ENCODE measurements around the gene FAM184B.
"Not testable (repeated sequence)": the region's sequence is repeated elsewhere in the genome, so short reads cannot be mapped to it uniquely, and the experiment has no call there.

The FAM184B gene

DNA sequence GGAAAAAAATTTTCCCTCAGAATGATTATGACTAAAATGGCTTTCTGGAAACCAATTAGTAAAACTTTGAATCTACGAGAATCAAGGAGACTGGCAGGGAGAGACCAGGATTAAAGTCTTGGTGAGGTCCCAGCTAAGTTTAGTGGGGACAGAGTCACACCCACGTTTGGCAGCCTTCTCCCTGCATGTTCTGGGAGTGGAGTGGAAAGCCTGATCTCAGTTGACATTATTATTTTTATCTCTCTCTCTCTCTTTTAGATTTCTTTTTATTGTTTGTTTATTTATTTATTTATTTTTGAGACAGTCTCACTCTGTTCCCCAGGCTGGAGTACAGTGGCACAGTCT is 99.2 kb downstream of the FAM184B start:
- no peak for DNase-seq (ENCODE audit: low spot score)

GRCh38 chr4:17681281-17682221 is 99.9 kb downstream of the FAM184B start:
- DNase-seq (ENCODE audit: low spot score): no peak

DNA sequence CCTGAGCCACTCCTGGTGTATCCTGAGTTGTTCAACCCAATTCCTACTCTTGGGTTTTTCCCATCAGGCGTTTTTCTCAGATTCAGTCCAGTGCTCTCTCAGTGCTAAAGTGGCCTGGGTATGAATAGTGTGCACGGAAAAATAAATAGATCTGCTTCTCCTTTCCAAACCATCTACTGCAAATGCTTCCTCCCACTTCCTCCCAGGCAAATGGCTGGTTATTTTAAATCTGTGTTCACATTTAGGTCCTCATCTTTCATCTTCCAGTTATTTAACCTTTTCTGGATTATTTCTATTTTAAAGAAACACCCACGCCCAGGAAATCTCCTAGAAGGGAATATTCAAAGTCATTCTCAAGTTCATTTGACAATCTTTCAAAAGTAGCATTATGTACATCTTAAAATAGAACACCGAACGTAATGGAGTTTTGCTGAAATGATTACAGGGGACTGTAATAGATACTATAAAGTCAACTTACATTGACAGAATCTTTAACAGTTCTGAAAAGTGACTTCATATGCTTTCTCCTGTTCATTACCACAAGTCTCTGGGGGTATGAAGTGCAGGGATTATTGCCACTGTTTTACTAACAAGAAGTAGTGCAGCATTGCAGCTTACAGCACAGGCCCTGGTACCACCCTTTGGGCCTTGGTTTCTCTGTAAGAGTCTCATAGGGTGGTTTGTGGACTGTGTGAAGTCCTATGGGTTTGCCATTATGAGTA is 100.7 kb downstream of the FAM184B start:
- DNase-seq (ENCODE audit: low spot score): no peak

GRCh38 chr4:17670423-17670822 is 111.0 kb downstream of the FAM184B start:
- DNase-seq (ENCODE audit: low spot score): no peak

- no peak for DNase-seq (ENCODE audit: low spot score)
Measured at GRCh38 chr4:17667653-17668201, 113.7 kb downstream of the FAM184B start.

- DNase-seq (ENCODE audit: low spot score): no peak
Measured at GRCh38 chr4:17667253-17667652, 114.2 kb downstream of the FAM184B start.

GRCh38 chr4:17665852-17666251 is 115.6 kb downstream of the FAM184B start:
- no peak for DNase-seq (ENCODE audit: low spot score)

DNA sequence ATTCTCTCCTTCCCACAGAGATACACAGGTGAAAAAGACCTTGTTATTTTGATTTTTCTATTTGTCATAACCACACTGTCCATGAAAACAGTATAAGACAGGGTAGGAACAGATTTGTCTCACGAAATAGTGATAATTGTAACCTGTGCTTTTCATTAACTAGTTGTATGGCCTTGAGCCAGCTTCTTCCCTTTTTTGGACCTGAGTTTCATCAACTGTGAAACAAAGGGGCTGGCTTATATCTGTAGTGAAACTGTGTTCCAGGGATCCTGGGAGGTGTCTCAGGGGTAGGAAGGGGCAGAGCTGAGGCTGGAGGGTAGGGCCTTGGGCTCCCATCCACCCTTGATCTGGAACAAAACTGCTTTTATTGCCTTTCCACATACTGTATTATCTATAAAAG is 116.1 kb downstream of the FAM184B start:
- no peak for DNase-seq (ENCODE audit: low spot score)

GRCh38 chr4:17664755-17665154 is 116.7 kb downstream of the FAM184B start:
- DNase-seq (ENCODE audit: low spot score): peak; percentile 25

GRCh38 chr4:17662694-17663093 is 118.7 kb downstream of the FAM184B start:
- no peak for DNase-seq (ENCODE audit: low spot score)

GRCh38 chr4:17659196-17659595 is 122.2 kb downstream of the FAM184B start:
- DNase-seq (ENCODE audit: low spot score): not testable (repeated sequence)

DNA sequence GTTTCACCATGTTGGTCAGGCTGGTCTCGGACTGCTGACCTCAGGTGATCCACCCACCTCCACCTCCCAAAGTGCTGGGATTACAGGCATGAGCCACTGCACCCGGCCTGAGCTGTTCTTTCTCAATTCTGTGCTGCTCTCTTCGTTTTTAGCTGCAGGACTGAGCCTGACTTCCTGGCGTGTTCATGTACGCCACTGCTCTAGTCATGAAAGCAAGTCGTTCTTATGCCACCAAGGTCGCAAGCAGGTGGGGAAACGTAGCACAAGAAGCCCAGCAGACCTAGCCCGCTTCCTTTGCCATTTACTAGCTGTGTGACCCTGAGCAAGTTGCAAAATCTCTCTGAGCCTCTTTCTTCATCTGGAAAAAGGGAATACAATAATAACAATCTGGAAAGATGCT is 123.6 kb downstream of the FAM184B start:
- DNase-seq (ENCODE audit: low spot score): no peak

DNA sequence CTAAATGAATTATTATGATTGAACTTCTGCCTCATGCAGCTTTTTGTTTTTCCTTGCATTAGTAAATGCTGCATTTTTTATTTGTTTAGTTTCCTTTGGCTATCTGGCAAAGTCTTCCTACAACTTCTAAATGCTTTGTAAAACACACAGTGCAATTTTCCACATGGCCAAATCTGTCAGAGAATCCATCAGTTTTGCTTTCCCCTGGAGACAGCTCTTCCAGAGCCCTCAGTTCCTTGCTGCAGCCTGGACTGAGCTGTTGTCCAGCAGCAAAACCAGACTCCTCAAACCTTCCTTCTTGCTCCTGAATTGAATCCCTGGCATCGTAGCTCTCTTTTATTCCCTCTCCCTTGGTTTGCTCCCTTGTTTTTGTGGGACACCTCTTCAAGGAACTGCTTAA is 124.3 kb downstream of the FAM184B start:
- DNase-seq (ENCODE audit: low spot score): no peak

DNA sequence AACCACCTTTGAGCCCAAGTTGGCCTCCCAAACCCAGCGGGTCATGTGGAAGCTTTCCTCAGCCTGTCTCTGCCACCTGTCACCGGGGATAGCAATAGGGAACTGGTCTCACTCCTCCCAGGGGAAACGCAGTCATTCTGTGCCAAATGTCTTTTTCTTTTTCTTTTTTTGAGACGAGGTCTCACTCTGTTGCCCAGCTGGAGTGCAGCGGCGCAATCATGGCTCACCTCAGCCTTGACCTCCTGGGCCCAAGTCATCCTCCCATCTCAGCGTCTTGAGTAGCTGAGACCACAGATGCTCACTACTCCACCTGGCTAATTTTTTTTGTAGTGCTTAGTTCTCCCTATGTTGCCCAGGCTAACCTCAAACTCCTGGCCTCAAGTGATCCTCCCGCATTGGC is 126.7 kb downstream of the FAM184B start:
- DNase-seq (ENCODE audit: low spot score): no peak

DNA sequence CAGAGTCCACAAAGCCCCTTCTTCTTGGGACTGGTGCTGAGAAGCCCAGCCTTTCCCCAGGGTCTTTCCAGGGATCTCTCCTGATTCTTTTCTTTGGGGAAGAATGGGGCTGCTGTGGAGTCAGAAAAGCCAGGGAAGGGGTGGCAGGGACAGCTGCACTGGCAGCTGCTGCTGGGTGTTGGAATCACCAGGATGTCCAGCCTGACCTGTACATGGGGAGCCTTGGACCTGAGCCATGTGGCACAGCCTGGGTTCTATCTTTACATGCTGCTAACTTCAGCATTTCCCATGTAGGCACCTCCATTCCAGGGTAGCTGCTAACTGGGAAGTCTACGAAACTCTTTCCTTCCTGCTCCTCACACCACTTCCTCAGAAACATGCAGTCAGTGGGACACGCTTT is 131.0 kb downstream of the FAM184B start:
- DNase-seq (ENCODE audit: low spot score): no peak

DNA sequence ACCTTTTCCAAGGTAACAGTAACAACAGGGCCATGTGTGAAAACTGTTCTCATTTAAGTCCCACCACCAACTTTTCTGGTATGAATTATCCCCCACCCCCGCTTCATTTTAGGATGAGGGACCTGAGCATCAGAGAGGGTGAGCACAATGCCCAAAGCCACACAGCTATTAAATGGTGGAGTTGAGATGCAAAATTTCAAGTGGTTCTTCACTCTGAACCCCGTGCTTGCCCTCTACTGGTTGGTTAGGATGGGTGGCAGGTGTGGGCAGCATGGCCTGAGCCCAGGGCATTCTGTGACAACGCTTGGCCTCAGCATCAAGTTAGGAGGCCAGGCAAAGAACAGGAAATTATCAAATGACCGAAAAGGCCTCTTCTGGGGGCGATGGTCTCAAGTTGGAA is 133.5 kb downstream of the FAM184B start:
- DNase-seq (ENCODE audit: low spot score): no peak

DNA sequence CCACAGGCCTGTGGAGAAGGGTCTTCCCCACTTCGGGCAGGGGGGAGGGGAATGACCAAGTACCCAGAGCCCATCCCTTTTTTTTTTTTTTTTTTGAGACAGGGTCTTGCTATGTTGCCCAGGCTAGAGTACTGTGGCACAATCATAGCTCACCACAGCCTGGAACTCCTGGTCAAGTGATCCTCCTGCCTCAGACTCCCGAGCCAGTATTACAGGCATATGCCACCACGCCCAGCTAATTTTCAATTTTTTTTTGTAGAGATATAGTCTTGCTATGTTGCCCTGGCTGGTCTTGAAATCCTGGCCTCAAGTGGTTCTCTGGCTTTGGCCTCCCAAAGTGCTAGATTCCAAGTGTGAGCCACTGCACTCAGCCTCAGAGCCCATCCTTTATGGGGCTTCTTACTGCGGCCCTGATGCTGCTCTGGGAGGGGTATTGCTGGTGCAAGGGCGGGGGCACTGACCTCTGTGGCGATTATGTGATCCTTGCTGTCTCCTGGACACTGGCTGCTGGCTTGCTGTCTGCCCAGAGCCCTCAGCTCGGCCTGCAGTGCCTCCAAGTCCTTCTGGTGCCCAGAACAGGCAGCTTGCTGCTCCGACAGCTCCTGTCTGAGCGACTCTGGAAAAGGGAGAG is 134.1 kb downstream of the FAM184B start:
- DNase-seq (ENCODE audit: low spot score): no peak

DNA sequence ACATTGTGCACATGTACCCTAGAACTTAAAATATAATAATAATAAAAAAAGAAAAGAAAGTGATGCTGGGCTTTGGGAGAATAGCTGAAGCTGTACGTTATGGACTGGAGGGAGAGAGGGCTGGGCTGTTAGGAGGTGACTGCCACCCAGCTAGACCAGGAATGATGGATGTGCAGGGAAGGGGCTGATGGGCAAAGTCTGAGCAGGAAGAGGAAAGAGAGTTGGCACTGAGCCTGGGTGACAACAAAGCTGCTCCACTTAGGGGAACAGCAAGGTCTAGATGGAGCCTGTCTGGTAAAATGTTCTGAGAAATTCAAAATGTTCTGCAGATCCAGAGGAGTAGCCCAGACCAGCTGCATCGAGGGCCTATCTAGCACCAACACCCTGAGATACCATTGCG is 134.7 kb downstream of the FAM184B start:
- no peak for DNase-seq (ENCODE audit: low spot score)

DNA sequence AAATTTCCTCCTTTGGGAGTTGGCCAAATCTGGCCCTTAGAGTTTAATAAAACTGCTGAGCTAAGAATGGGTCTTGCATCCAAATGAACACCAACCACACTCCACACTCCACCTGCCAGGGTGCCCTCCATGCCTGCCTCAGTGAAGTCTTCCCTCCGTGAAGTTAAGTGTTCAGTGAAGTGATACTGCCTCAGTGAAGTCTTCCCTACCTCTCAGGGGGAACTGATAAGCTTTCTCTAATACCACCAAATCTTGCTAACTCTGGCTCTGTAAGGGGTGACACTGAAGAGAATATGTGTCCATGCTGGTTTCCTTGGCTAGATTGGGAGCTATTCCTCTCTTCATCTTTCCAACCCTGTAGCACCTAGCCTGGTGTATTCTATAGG is 139.0 kb downstream of the FAM184B start:
- DNase-seq (ENCODE audit: low spot score): no peak

- DNase-seq (ENCODE audit: low spot score): no peak
Measured at GRCh38 chr4:17639136-17639535, 142.3 kb downstream of the FAM184B start.

- DNase-seq (ENCODE audit: low spot score): peak; percentile 53
Measured at GRCh38 chr4:17636696-17637622, 144.5 kb downstream of the FAM184B start.

DNA sequence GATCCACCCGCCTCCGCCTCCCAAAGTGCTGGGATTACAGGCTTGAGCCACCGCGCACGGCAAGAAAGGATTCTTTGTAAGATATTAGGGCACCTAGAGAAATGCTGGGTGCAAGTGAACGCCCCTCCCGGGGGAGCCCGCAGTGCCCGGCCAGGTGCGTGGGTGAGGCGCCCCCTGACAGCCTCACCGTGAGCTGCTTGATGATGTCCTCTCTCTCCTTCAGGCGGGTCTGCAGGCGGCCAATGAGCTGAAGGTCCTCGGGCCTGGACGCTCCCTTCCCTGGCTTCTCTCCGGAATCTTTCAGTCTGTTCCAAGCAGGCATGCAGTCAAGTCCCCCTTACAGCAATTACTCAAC is 145.1 kb downstream of the FAM184B start:
- no peak for DNase-seq (ENCODE audit: low spot score)
